ENCODE measurements around the gene SRBD1. TPM values are rescaled to one million over a fixed set of nuclear protein-coding genes. Genes with fewer than 3 reads are reported as not detected.

The SRBD1 gene
- total RNA-seq, 1 donor from 2014 or later: 13.8 TPM

DNA sequence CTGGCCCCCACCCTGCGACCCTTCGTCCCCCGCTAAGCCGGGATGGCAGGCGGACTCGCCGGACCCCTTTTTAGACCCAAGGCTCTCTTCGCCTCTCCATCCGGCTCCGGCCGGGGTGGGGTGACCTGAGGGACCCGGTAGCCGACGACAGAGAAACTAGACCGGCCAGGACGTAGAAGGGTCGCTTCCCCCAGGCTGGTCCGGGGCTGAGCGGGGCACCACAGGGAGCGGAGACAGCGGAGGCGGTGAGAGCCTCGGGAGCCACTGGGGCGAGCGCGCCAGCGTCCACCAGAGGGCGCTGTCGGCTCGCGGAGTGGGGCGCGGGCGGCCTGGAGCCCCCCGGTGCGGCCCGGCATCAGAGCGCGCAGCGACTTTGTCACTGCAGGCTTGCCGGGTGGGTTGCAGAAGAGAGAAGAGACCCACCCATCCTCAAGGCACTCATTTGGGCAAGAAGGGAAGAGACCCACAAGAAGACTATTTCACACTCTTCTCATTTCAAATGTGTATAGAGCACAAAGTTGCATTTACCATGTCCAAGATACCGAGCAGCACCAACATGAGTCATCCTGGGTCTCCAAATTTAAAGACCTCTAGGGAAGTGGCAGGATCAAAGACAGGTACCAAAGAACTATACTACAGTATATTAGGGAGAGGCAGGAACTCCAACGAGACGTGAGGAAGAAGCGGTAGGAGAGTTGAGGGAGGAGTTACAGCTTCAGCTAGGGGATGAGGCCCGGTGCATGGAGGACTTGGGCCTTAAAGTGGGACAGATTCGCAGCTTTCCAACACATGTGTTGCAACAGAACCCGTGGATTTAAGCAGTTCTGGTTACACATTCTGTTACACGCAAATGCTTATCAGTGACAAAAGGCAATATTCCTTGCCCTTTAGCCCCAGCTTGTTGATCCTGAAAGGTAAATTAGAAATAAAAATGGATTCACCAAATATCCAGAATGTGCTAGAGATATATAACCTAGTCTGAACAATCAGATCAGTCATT is 32.8 kb upstream of the SRBD1 start:
- TF ChIP-seq, protein P1, sequence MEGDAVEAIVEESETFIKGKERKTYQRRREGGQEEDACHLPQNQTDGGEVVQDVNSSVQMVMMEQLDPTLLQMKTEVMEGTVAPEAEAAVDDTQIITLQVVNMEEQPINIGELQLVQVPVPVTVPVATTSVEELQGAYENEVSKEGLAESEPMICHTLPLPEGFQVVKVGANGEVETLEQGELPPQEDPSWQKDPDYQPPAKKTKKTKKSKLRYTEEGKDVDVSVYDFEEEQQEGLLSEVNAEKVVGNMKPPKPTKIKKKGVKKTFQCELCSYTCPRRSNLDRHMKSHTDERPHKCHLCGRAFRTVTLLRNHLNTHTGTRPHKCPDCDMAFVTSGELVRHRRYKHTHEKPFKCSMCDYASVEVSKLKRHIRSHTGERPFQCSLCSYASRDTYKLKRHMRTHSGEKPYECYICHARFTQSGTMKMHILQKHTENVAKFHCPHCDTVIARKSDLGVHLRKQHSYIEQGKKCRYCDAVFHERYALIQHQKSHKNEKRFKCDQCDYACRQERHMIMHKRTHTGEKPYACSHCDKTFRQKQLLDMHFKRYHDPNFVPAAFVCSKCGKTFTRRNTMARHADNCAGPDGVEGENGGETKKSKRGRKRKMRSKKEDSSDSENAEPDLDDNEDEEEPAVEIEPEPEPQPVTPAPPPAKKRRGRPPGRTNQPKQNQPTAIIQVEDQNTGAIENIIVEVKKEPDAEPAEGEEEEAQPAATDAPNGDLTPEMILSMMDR (IDR thresholded peaks at IDR 0.05): peak; percentile 99
- H3K27ac Mint-ChIP-seq (ENCODE audit: unreplicated experiment): no peak overlapping the region
- H3K9me3 Mint-ChIP-seq (ENCODE audit: unreplicated experiment): no peaks in the 10 kb centered on the region
- peaks cover 37% of the 10 kb centered on the region for H3K27me3 Mint-ChIP-seq (ENCODE audit: unreplicated experiment)
- peak overlapping the region; percentile 78 for H3K4me3 Mint-ChIP-seq (ENCODE audit: unreplicated experiment)
- H3K36me3 Mint-ChIP-seq (ENCODE audit: unreplicated experiment): no peaks in the 10 kb centered on the region
- H3K4me1 Mint-ChIP-seq (ENCODE audit: unreplicated experiment): peaks cover 10% of the 10 kb centered on the region
- peak; percentile 92 for DNase-seq (ENCODE audit: extremely low spot score, unreplicated experiment)

DNA sequence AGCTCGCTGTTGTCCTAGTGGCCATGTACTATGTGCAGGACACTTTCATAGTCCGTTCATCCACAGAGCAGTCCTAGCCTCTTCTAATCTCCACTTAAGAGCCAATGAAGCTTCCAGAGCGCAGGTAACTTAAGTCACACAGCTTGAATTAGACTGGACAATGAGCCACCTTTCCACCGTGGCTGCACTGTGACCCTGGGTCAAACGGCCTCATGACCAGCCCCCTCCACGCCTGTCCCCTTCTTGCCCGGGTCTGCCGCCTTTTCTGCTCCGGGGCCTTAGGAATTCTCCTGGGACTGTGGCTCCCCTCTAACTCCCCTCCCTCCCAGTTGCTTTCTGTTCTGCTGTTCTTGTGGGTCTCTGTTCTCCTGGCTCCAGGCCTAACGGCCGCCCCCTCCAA is 32.0 kb upstream of the SRBD1 start:
- no peak overlapping the region for H3K27ac Mint-ChIP-seq (ENCODE audit: unreplicated experiment)
- H3K27me3 Mint-ChIP-seq (ENCODE audit: unreplicated experiment): peaks cover 44% of the 10 kb centered on the region
- H3K36me3 Mint-ChIP-seq (ENCODE audit: unreplicated experiment): no peaks in the 10 kb centered on the region
- peaks cover 10% of the 10 kb centered on the region for H3K4me1 Mint-ChIP-seq (ENCODE audit: unreplicated experiment)
- TF ChIP-seq, protein P1 (IDR thresholded peaks at IDR 0.05): no peak
- H3K9me3 Mint-ChIP-seq (ENCODE audit: unreplicated experiment): no peaks in the 10 kb centered on the region
- no peak for DNase-seq (ENCODE audit: extremely low spot score, unreplicated experiment)
- H3K4me3 Mint-ChIP-seq (ENCODE audit: unreplicated experiment): peak overlapping the region; percentile 78

DNA sequence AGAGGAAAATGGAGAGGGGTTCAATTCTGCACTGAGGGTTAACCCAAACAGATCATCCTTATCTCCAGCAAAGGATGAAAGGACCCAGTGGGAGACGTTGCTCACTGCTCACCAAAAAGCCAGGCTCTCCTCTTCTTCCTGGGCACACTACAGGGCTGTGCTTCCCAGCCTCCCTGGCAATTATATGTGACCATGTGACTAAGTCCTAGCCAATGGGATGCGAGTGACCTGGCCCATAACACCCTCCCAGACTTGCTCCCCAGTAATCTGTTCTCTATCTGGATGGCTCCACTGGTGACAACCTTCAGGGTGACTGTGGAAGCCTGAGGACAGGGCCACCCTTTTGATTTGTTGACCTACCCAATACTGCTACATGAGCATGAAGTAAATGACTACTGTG is 29.5 kb upstream of the SRBD1 start:
- no peak overlapping the region for H3K27ac Mint-ChIP-seq (ENCODE audit: unreplicated experiment)
- peaks cover 58% of the 10 kb centered on the region for H3K27me3 Mint-ChIP-seq (ENCODE audit: unreplicated experiment)
- no peaks in the 10 kb centered on the region for H3K36me3 Mint-ChIP-seq (ENCODE audit: unreplicated experiment)
- TF ChIP-seq, protein P1 (IDR thresholded peaks at IDR 0.05): no peak
- H3K9me3 Mint-ChIP-seq (ENCODE audit: unreplicated experiment): no peaks in the 10 kb centered on the region
- no peak for DNase-seq (ENCODE audit: extremely low spot score, unreplicated experiment)
- no peak overlapping the region for H3K4me3 Mint-ChIP-seq (ENCODE audit: unreplicated experiment)
- peaks cover 17% of the 10 kb centered on the region for H3K4me1 Mint-ChIP-seq (ENCODE audit: unreplicated experiment)

DNA sequence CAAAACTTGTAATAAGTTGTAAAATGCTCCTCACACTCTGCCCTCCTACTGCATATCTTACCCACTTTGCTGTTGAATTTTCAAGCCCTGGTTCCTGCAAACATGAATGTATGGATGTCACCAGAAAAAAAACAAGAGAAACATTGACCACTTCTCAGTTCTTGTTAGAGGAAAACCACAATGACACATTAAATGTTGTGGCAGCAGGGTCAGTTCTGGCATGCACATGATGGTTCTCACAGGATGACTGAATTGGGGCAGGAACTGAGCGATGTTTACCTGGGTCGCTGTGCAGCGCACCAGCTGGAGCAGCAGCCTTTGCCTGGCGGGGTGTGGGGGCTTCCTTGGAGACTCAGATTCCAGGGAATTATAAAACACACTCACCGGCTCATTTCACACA is 26.4 kb upstream of the SRBD1 start:
- Mint-ChIP-seq H3K9me3 (ENCODE audit: unreplicated experiment) (no peaks in the 10 kb centered on the region), H3K4me1 (ENCODE audit: unreplicated experiment) (peaks cover 7% of the 10 kb centered on the region), H3K36me3 (ENCODE audit: unreplicated experiment) (no peaks in the 10 kb centered on the region), H3K4me3 (ENCODE audit: unreplicated experiment) (no peak overlapping the region), H3K27ac (ENCODE audit: unreplicated experiment) (no peak overlapping the region), H3K27me3 (ENCODE audit: unreplicated experiment) (peaks cover 81% of the 10 kb centered on the region)
- DNase-seq (ENCODE audit: extremely low spot score, unreplicated experiment): no peak
- TF ChIP-seq, protein P1 (IDR thresholded peaks at IDR 0.05): no peak

DNA sequence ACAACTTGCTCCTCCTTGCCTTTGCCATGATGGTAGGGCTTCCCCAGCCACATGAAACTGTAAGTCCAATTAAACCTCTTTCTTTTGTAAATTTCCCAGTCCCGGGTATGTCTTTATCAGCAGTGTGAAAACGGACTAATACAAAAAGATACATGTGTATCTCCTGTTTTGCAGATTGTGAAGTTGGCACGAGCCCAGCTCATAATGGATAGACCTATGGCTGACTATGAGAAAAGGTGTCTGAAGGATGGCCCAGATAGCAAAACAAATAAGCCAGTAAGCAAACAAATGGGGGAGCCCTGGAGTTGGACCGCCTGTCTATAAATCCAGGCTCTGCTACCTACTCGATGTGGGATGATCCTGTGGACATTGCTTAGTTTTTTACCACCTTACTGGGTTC is 24.9 kb upstream of the SRBD1 start:
- peaks cover 82% of the 10 kb centered on the region for H3K27me3 Mint-ChIP-seq (ENCODE audit: unreplicated experiment)
- TF ChIP-seq, protein P1 (IDR thresholded peaks at IDR 0.05): no peak
- H3K36me3 Mint-ChIP-seq (ENCODE audit: unreplicated experiment): no peaks in the 10 kb centered on the region
- no peak overlapping the region for H3K27ac Mint-ChIP-seq (ENCODE audit: unreplicated experiment)
- no peaks in the 10 kb centered on the region for H3K9me3 Mint-ChIP-seq (ENCODE audit: unreplicated experiment)
- no peak overlapping the region for H3K4me3 Mint-ChIP-seq (ENCODE audit: unreplicated experiment)
- H3K4me1 Mint-ChIP-seq (ENCODE audit: unreplicated experiment): peaks cover 7% of the 10 kb centered on the region
- DNase-seq (ENCODE audit: extremely low spot score, unreplicated experiment): no peak

Measured in osteocyte (in vitro differentiated cells).